SK-N-MC (cell line): ENCODE results near the gene NFKB2.

ENCODE experiments used
- EZH2 ChIP-seq: fragments of 200-600 bp; sonication (generic); IDR thresholded peaks from one replicate; pipeline ENCODE4 v1.6.1; 2017; ENCODE audit warnings: antibody characterized with exemption
- FOXP2 ChIP-seq: optimal IDR thresholded peaks from 2 replicates; pipeline ENCODE3; 2011; ENCODE audit warnings: mild to moderate bottlenecking, moderate library complexity; ENCODE audit not compliant: insufficient read depth; ENCODE audit errors: extremely low read length, control extremely low read depth
- POLR2AphosphoS5 ChIP-seq: IDR thresholded peaks from 2 replicates; pipeline ENCODE4 v1.6.1; 2012; ENCODE audit warnings: mild to moderate bottlenecking, low read depth, low read length, borderline replicate concordance

DNA sequence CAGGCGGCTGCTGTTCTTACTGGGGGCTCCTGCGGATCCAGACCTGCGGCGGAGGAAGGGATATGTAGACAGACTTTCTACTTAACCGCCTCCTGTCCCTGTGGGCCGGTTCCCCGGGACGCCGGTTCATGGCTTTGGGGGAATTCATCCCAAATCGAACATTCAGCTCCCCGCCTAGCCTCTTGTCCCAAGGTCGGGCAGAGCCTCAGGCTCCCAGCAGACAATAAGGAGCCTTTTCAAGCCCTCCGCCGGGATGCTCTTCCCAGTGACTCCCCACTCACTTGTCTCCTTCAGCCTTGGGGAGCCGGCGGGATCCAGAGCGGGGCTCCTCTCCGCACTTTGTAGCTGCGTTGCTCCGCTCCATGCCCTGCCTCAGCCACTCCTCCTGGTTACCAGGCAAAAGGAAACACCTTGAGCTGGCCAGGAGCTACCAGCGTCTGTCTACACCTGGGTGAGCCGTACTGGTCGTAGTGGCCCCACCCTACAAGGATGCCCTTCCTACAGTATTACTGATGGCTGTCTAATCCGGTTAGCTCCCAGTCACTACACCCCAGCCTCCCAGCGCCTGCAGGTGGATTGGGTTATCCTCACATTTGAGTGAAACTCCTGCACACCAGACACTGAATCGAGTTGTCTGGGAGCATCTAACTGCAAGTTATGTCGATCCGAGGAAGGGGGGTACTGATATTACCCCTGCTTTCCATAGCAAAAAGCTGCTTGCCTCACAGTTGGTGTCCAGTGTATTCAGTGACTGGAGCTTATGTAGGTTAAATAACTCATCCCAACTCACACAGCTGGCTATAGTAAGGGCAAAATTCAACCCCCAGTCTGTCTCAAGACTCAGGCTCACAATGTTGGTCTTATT, 55.8 kb downstream of the NFKB2 start, which contains the start of gene C10orf95:
- TF ChIP-seq POLR2AphosphoS5 (no peak), EZH2 (no peak), FOXP2 (no peak)
